ENCODE measurements around the gene CWC15. TPM values are rescaled to one million over a fixed set of nuclear protein-coding genes. Genes with fewer than 3 reads are reported as not detected.

The CWC15 gene
- total RNA-seq, 2 experiments from 2014 or later, result 42.5 to 66.0 TPM

- no peak overlapping the region for H3K27ac ChIP-seq (ENCODE audit: low read depth, low read length, poor library complexity, severe bottlenecking)
- TF ChIP-seq, protein P1, sequence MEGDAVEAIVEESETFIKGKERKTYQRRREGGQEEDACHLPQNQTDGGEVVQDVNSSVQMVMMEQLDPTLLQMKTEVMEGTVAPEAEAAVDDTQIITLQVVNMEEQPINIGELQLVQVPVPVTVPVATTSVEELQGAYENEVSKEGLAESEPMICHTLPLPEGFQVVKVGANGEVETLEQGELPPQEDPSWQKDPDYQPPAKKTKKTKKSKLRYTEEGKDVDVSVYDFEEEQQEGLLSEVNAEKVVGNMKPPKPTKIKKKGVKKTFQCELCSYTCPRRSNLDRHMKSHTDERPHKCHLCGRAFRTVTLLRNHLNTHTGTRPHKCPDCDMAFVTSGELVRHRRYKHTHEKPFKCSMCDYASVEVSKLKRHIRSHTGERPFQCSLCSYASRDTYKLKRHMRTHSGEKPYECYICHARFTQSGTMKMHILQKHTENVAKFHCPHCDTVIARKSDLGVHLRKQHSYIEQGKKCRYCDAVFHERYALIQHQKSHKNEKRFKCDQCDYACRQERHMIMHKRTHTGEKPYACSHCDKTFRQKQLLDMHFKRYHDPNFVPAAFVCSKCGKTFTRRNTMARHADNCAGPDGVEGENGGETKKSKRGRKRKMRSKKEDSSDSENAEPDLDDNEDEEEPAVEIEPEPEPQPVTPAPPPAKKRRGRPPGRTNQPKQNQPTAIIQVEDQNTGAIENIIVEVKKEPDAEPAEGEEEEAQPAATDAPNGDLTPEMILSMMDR (conservative IDR thresholded peaks at IDR 0.05; ENCODE audit: low read length), result no peak
- TF ChIP-seq EZH2phosphoT487 (IDR thresholded peaks at IDR 0.05; ENCODE audit: borderline replicate concordance, low read depth, low read length), result no peak
- H2AFZ ChIP-seq (ENCODE audit: low read length), result no peak overlapping the region
- H3K9me3 ChIP-seq (ENCODE audit: low read length), result no peaks in the 10 kb centered on the region
- no peak overlapping the region for H3K4me3 ChIP-seq (ENCODE audit: low read depth, low read length, poor library complexity, severe bottlenecking)
- no TSS peak for BruUV-seq (replicated peaks)
- POLR2A ChIA-PET, result interaction anchor here (0.8 kb wide), 1 partner anchor 40 kb away, joined by 3 read pairs; no protein-coding TSS in a partner anchor
- no peaks in the 10 kb centered on the region for H4K20me1 ChIP-seq (ENCODE audit: insufficient read depth, low read length)
- H3K36me3 ChIP-seq (ENCODE audit: insufficient read depth, low read length), result no peaks in the 10 kb centered on the region
- no peak for DNase-seq (ENCODE audit: low spot score)
- intact Hi-C loops (cut with micrococcal nuclease; ENCODE audit: unreplicated experiment), result no loop called here
- CTCF ChIA-PET (ENCODE audit: unreplicated experiment), result no interaction called here
- peaks cover 12% of the 10 kb centered on the region for H3K4me1 ChIP-seq (ENCODE audit: insufficient read depth, low read length, poor library complexity, severe bottlenecking)
- no peaks in the 10 kb centered on the region for H3K79me2 ChIP-seq (ENCODE audit: insufficient read depth, low read depth, low read length)
- no peak overlapping the region for H3K4me2 ChIP-seq (ENCODE audit: low read length)
- H3K9me2 ChIP-seq (ENCODE audit: insufficient read depth, low read length), result no peaks in the 10 kb centered on the region
Observed at GRCh38 chr11:94928117-94928990, 45.0 kb downstream of the CWC15 start.

DNA sequence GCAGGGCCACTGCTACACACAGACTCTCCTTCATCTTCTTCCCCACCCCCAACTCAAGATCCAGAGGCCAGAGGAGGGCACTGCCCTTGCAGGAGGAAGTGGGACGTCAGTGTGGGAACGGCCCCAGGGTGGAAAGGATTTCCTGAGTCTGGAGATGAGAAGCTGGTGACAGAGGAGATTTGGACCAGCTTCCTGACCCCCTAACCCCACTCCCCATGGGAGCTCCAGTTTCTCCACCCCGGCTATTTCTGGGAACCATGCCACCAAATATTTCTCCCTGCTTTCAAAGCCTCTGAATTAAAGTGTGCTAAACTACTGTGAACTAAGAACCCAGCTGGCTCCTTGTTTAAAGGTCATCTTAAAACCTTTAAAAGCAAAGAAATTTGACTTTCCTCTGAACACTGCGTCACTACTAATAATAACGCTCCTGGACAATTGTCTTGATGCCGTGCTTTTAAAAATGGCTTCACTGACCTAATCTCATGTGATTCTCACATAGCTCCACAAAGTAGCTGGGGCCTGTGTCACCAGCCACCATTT is 46.6 kb downstream of the CWC15 start:
- no peaks in the 10 kb centered on the region for H3K79me2 ChIP-seq (ENCODE audit: insufficient read depth, low read depth, low read length)
- H3K4me2 ChIP-seq (ENCODE audit: low read length), result no peak overlapping the region
- DNase-seq (ENCODE audit: low spot score), result no peak
- peaks cover 12% of the 10 kb centered on the region for H3K4me1 ChIP-seq (ENCODE audit: insufficient read depth, low read length, poor library complexity, severe bottlenecking)
- CTCF ChIA-PET (ENCODE audit: unreplicated experiment), result no interaction called here
- POLR2A ChIA-PET, result interaction anchor here (0.6 to 1.1 kb wide), 2 partner anchors 324 to 600 kb away, joined by 3 to 5 read pairs; no protein-coding TSS in a partner anchor
- intact Hi-C loops (cut with micrococcal nuclease; ENCODE audit: unreplicated experiment), result no loop called here
- no peak for TF ChIP-seq EZH2phosphoT487 (IDR thresholded peaks at IDR 0.05; ENCODE audit: borderline replicate concordance, low read depth, low read length)
- TF ChIP-seq, protein P1 (conservative IDR thresholded peaks at IDR 0.05; ENCODE audit: low read length), result no peak
- no peak overlapping the region for H3K27ac ChIP-seq (ENCODE audit: low read depth, low read length, poor library complexity, severe bottlenecking)
- BruUV-seq (replicated peaks), result no TSS peak
- H2AFZ ChIP-seq (ENCODE audit: low read length), result no peak overlapping the region
- no peaks in the 10 kb centered on the region for H3K36me3 ChIP-seq (ENCODE audit: insufficient read depth, low read length)
- H3K9me2 ChIP-seq (ENCODE audit: insufficient read depth, low read length), result no peaks in the 10 kb centered on the region
- H3K4me3 ChIP-seq (ENCODE audit: low read depth, low read length, poor library complexity, severe bottlenecking), result no peak overlapping the region
- no peaks in the 10 kb centered on the region for H4K20me1 ChIP-seq (ENCODE audit: insufficient read depth, low read length)
- no peaks in the 10 kb centered on the region for H3K9me3 ChIP-seq (ENCODE audit: low read length)

DNA sequence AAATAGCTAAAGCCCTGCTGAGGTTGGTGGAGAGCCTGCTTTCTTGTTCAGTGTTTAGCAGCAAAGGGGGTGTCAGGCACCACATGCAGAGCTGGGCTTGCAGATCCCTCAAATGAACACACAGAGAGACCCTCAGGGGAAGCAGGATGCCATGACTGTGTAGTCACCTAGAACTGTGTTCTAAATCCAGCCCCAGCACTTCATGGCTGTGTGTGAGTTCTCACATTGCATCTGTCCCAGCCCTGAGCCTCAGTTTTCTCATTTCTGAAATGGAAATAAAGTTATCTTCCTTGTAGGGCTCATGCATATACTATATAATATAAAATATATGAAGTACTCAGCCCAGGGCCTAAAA is 47.1 kb downstream of the CWC15 start:
- ChIA-PET POLR2A (interaction anchor here (1.1 kb wide), 1 partner anchor 323 kb away, joined by 3 read pairs; no protein-coding TSS in a partner anchor), CTCF (ENCODE audit: unreplicated experiment) (no interaction called here)
- intact Hi-C loops (cut with micrococcal nuclease; ENCODE audit: unreplicated experiment), result no loop called here
- no peak overlapping the region for H3K27ac ChIP-seq (ENCODE audit: low read depth, low read length, poor library complexity, severe bottlenecking)
- H4K20me1 ChIP-seq (ENCODE audit: insufficient read depth, low read length), result no peaks in the 10 kb centered on the region
- no peaks in the 10 kb centered on the region for H3K79me2 ChIP-seq (ENCODE audit: insufficient read depth, low read depth, low read length)
- no peaks in the 10 kb centered on the region for H3K9me3 ChIP-seq (ENCODE audit: low read length)
- no peak for TF ChIP-seq EZH2phosphoT487 (IDR thresholded peaks at IDR 0.05; ENCODE audit: borderline replicate concordance, low read depth, low read length)
- TF ChIP-seq, protein P1 (conservative IDR thresholded peaks at IDR 0.05; ENCODE audit: low read length), result no peak
- DNase-seq (ENCODE audit: low spot score), result no peak
- peaks cover 12% of the 10 kb centered on the region for H3K4me1 ChIP-seq (ENCODE audit: insufficient read depth, low read length, poor library complexity, severe bottlenecking)
- H3K4me3 ChIP-seq (ENCODE audit: low read depth, low read length, poor library complexity, severe bottlenecking), result no peak overlapping the region
- BruUV-seq (replicated peaks), result no TSS peak
- H3K4me2 ChIP-seq (ENCODE audit: low read length), result no peak overlapping the region
- no peaks in the 10 kb centered on the region for H3K9me2 ChIP-seq (ENCODE audit: insufficient read depth, low read length)
- H3K36me3 ChIP-seq (ENCODE audit: insufficient read depth, low read length), result no peaks in the 10 kb centered on the region
- H2AFZ ChIP-seq (ENCODE audit: low read length), result no peak overlapping the region

Measured in OCI-LY7 (cell line).